ENCODE results near the gene PDE6G.
A peak's percentile ranks its signal among the peaks of the same experiment; 100 is the strongest.

PDE6G gene

DNA sequence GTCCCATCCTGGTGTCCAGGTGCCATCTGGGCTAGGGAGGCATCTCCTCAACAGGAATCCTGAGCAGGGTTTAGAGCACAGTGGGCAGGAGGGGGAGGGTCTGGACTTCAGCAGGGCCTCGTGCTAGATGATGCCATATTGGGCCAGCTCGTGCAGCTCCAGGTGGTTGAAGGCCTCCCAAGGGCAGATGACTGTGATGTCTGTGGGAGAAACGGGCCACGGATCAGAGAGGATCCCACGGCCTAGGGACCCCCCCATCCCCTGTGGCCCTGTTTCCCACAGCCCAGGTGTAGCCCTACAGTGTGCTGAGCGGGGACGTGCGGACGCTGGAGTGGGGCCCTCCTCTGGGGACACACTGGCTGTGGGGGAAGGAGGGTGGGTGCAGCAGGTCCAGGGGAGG lies 5.4 kb downstream of the PDE6G start:
- Histone ChIP-seq H3K9me3 (ENCODE audit: control insufficient read depth, insufficient read depth, low read depth, low read length) (no peaks in the 10 kb centered on the region), H3K36me3 (ENCODE audit: control insufficient read depth in 2 of 2, insufficient read depth in 1 of 2, low read length in 2 of 2) (no peaks in the 10 kb centered on the region), H3K27ac (ENCODE audit: extremely low read depth, low read depth, low read length) (no peak overlapping the region), H3K4me3 (ENCODE audit: low read depth, low read length) (no peak overlapping the region), H3K4me1 (ENCODE audit: control insufficient read depth, insufficient read depth, low read length) (no peaks in the 10 kb centered on the region)
- POLR2A ChIA-PET, result no interaction called here
- CTCF ChIA-PET, result no interaction called here
- TF ChIP-seq GLIS2 (tag by site-specific recombination; IDR thresholded peaks at IDR 0.05), result 0 out of 2 replicates have a peak, but pooled peaks have one; percentile 12
- peak; percentile 43 for TF ChIP-seq GLIS1 (tag by site-specific recombination; IDR thresholded peaks at IDR 0.05)
- TF ChIP-seq, protein P1, sequence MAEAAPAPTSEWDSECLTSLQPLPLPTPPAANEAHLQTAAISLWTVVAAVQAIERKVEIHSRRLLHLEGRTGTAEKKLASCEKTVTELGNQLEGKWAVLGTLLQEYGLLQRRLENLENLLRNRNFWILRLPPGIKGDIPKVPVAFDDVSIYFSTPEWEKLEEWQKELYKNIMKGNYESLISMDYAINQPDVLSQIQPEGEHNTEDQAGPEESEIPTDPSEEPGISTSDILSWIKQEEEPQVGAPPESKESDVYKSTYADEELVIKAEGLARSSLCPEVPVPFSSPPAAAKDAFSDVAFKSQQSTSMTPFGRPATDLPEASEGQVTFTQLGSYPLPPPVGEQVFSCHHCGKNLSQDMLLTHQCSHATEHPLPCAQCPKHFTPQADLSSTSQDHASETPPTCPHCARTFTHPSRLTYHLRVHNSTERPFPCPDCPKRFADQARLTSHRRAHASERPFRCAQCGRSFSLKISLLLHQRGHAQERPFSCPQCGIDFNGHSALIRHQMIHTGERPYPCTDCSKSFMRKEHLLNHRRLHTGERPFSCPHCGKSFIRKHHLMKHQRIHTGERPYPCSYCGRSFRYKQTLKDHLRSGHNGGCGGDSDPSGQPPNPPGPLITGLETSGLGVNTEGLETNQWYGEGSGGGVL (tag by site-specific recombination; IDR thresholded peaks at IDR 0.05), result 0 out of 2 replicates have a peak, but pooled peaks have one; percentile 33
- TF ChIP-seq, protein P2, sequence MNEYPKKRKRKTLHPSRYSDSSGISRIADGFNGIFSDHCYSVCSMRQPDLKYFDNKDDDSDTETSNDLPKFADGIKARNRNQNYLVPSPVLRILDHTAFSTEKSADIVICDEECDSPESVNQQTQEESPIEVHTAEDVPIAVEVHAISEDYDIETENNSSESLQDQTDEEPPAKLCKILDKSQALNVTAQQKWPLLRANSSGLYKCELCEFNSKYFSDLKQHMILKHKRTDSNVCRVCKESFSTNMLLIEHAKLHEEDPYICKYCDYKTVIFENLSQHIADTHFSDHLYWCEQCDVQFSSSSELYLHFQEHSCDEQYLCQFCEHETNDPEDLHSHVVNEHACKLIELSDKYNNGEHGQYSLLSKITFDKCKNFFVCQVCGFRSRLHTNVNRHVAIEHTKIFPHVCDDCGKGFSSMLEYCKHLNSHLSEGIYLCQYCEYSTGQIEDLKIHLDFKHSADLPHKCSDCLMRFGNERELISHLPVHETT (tag by site-specific recombination; IDR thresholded peaks at IDR 0.05), result no peak
- TF ChIP-seq ZNF624 (tag by site-specific recombination; IDR thresholded peaks at IDR 0.05), result no peak
- peak; percentile 47 for TF ChIP-seq ZNF600 (tag by site-specific recombination; IDR thresholded peaks at IDR 0.05)
- TF ChIP-seq ZBTB8A (tag by site-specific recombination; IDR thresholded peaks at IDR 0.05), result 0 out of 2 replicates have a peak, but pooled peaks have one; percentile 28

DNA sequence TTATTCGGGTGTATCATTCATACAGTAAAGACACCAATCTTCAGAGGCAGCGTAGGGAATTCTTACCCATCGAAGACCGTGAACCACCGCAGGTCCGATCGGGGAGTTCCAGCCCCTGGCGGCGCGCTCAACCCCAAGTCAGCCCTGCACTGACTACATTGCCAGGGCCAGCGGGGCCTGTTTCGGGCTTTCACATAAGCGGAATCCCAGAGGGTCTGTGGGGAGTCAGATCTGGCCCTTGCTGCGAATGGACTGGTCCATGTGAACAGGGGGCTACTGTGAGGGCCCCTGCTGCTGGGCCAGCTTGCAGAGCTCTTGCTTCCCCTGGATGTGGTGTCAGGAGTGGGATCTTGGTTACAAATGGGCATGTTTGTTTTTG lies 7.6 kb downstream of the PDE6G start:
- H3K4me3 ChIP-seq (ENCODE audit: low read depth, low read length), result no peak overlapping the region
- CTCF ChIA-PET, result interaction anchor here (1.0 kb wide), 1 partner anchor 208 kb away, joined by 4 read pairs; no protein-coding TSS in a partner anchor
- H3K4me1 ChIP-seq (ENCODE audit: control insufficient read depth, insufficient read depth, low read length), result no peaks in the 10 kb centered on the region
- POLR2A ChIA-PET, result no interaction called here
- H3K27ac ChIP-seq (ENCODE audit: extremely low read depth, low read depth, low read length), result no peak overlapping the region
- H3K36me3 ChIP-seq (ENCODE audit: control insufficient read depth in 2 of 2, insufficient read depth in 1 of 2, low read length in 2 of 2), result peaks cover 0 to 6% of the 10 kb centered on the region in 2 experiments; a peak in 1 of 3 replicates
- H3K9me3 ChIP-seq (ENCODE audit: control insufficient read depth, insufficient read depth, low read depth, low read length), result no peaks in the 10 kb centered on the region
- TF ChIP-seq SETDB1 (IDR thresholded peaks at IDR 0.05; ENCODE audit: insufficient read length, low read length), result no peak
- TF ChIP-seq, protein P3, sequence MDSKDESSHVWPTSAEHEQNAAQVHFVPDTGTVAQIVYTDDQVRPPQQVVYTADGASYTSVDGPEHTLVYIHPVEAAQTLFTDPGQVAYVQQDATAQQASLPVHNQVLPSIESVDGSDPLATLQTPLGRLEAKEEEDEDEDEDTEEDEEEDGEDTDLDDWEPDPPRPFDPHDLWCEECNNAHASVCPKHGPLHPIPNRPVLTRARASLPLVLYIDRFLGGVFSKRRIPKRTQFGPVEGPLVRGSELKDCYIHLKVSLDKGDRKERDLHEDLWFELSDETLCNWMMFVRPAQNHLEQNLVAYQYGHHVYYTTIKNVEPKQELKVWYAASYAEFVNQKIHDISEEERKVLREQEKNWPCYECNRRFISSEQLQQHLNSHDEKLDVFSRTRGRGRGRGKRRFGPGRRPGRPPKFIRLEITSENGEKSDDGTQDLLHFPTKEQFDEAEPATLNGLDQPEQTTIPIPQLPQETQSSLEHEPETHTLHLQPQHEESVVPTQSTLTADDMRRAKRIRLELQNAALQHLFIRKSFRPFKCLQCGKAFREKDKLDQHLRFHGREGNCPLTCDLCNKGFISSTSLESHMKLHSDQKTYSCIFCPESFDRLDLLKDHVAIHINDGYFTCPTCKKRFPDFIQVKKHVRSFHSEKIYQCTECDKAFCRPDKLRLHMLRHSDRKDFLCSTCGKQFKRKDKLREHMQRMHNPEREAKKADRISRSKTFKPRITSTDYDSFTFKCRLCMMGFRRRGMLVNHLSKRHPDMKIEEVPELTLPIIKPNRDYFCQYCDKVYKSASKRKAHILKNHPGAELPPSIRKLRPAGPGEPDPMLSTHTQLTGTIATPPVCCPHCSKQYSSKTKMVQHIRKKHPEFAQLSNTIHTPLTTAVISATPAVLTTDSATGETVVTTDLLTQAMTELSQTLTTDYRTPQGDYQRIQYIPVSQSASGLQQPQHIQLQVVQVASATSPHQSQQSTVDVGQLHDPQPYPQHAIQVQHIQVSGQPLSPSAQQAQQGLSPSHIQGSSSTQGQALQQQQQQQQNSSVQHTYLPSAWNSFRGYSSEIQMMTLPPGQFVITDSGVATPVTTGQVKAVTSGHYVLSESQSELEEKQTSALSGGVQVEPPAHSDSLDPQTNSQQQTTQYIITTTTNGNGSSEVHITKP (tag by site-specific recombination; IDR thresholded peaks at IDR 0.05), result peak; percentile 30; the same call in 1 of the 2 replicates

DNA sequence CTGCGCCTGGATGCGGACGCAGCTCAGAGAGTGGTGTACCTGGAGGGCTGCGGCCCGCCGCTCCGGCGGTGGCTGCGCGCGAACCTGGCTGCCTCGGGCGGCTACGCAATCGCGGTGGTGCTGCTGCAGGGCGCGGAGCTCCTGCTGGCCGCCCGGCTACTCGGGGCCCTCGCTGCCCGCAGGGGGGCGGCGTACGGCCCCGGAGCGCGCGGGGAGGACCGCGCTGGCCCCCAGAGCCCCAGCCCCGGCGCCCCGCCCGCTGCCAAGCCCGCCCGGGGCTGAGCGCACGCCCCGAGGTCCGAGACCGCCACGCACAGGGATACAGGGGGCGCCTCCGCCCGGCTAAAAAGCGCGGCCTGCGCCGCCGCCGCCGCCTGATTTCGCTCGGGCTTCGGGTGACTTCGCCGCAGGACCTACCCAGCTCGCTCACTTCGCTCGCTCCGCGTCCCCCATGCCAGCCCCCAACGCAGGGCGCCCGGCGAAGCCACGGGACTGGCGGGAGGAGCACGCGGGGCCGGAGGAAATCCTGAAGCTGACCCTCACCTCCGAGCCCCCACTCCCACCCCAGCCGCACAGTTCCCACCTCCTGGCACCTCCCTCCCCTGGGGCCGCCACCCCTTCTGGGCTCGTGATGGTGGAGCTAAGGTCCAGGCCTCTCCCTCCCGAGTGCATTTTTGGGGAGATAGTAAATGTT lies 8.2 kb downstream of the PDE6G start:
- H3K9me3 ChIP-seq (ENCODE audit: control insufficient read depth, insufficient read depth, low read depth, low read length), result no peaks in the 10 kb centered on the region
- H3K27ac ChIP-seq (ENCODE audit: extremely low read depth, low read depth, low read length), result no peak overlapping the region
- H3K4me1 ChIP-seq (ENCODE audit: control insufficient read depth, insufficient read depth, low read length), result no peaks in the 10 kb centered on the region
- TF ChIP-seq ZNF654 (tag by site-specific recombination; IDR thresholded peaks at IDR 0.05; ENCODE audit: low read depth), result no peak
- TF ChIP-seq, protein P2 (tag by site-specific recombination; IDR thresholded peaks at IDR 0.05), result no peak
- TF ChIP-seq, protein P4, sequence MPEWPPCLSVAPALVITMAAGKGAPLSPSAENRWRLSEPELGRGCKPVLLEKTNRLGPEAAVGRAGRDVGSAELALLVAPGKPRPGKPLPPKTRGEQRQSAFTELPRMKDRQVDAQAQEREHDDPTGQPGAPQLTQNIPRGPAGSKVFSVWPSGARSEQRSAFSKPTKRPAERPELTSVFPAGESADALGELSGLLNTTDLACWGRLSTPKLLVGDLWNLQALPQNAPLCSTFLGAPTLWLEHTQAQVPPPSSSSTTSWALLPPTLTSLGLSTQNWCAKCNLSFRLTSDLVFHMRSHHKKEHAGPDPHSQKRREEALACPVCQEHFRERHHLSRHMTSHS (tag by site-specific recombination; IDR thresholded peaks at IDR 0.05), result no peak
- TF ChIP-seq WT1 (tag by site-specific recombination; IDR thresholded peaks at IDR 0.05), result no peak
- no peak for TF ChIP-seq ZFHX2 (tag by site-specific recombination; conservative IDR thresholded peaks at IDR 0.05)
- ChIA-PET POLR2A (interaction anchor here (0.6 to 2.0 kb wide), 2 partner anchors 17 to 32 kb away, joined by 5 to 10 read pairs; no protein-coding TSS in a partner anchor), CTCF (no interaction called here)
- no peak overlapping the region for H3K4me3 ChIP-seq (ENCODE audit: low read depth, low read length)
- peaks cover 0 to 6% of the 10 kb centered on the region in 2 experiments; a peak in 1 of 3 replicates for H3K36me3 ChIP-seq (ENCODE audit: control insufficient read depth in 2 of 2, insufficient read depth in 1 of 2, low read length in 2 of 2)
